Stimulated activated CD8-positive, alpha-beta memory T cell treated with anti-CD3 and anti-CD28 coated beads, Interleukin-4, amount 100 ng/mL, for 4 hours (primary cell): ENCODE measurements around the gene GRM1.
"Not testable (repeated sequence)": the region's sequence is repeated elsewhere in the genome, so short reads cannot be mapped to it uniquely, and the experiment has no call there.

ENCODE experiments used
- DNase-seq, 2 donors: peaks; one replicate each; pipeline ENCODE4 v3.0.0-alpha.2; 2020; ENCODE audit warnings: low read depth in 2 of 2, low spot score in 1 of 2

Gene GRM1

GRCh38 chr6:146267946-146268345 is 239.1 kb downstream of the GRM1 start:
- DNase-seq: no peak

- DNase-seq: no peak
Observed at GRCh38 chr6:146269482-146269881, 240.6 kb downstream of the GRM1 start.

DNA sequence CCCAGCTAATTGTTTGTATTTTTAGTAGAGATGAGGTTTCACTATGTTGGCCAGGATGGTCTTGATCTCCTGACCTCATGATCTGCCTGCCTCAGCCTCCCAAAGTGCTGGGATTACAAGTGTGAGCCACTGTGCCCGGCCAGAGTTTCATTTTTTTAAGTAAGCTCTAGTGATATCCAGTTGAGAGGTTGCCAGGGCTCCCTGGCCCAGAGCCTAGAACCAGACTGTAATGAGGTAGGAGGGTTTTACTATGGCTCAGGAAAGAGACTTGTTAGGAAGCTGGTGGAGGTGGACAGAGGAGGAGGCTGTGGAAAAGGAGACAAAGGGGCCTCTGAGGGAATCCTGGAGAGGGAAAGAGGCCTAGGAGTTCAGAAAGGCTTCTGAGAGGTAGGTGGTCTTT is 242.3 kb downstream of the GRM1 start:
- not testable (repeated sequence) for DNase-seq

DNA sequence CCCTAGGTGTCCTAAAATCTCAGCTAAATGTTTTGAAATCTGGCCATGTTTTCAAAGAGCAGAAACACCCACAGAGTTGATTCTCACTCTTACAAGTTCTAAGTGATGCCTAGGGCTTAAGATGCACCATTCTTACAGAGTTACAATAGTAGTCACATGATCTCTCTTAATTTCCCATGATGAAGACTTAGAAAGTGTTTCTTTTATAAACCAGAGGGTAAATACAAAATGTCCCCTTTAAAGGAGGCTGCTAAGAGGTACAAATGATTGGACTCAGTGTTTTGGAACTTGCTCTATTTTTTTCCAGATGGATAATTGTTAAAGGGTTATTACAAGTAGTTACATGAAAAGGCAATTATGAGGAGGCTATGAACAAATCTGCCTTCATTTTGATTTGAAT is 244.6 kb downstream of the GRM1 start:
- no peak for DNase-seq

- DNase-seq: no peak
Observed at GRCh38 chr6:146277142-146277541, 248.3 kb downstream of the GRM1 start.

- no peak for DNase-seq
Observed at GRCh38 chr6:146281651-146282362, 252.9 kb downstream of the GRM1 start.

- DNase-seq: no peak
Observed at GRCh38 chr6:146282837-146283236, 254.0 kb downstream of the GRM1 start.

DNA sequence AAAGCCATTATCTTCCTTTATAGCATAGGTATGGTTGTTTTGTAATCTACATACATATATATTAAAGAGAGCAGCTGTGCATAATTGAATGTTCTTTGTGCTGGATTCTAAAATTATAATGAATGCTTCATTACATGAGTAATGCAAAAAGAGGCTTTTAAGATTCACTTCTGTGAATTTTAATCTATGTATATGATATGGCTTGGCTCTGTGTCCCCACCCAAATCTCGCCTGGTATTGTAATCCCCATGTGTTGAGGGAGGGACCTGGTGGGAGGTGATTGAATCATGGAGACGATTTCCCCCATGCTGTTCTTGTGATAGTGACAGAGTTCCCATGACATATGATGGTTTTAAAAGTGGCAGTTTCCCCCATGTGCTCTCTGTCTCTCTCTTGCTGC is 255.4 kb downstream of the GRM1 start:
- DNase-seq: no peak

- DNase-seq: no peak
Observed at GRCh38 chr6:146286961-146287360, 258.1 kb downstream of the GRM1 start.

DNA sequence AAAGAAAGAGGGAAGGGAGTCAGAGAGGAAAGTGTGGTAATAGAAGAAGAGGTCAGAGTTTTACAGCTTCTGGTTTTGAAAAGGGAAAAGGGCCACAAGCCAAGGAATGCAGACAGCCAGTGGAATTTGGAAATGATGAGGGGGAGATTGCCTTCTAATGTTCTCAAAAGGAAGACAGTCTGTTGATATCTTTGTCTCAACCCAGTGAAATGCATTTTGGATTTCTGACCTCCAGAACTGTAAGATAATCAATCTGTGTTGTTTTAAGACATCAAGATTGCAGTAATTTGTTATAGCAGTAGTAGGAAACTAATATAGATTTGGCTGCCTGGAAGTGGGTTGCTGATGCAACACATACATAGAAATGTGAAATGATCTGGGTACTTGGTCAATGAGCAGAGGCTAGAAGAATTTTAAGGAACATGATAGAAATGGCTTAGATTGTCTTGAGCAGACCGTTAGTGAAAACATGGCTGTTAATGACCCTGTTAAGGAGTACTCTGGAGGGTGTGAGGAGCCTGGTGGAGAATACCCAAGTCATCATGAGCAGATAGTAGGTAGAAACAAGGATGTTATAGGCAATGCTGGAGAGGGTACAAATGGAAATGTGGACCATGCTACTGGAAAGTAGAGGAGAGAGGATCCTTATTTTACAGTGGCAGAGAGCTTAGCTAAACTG is 259.0 kb downstream of the GRM1 start:
- DNase-seq: no peak

DNA sequence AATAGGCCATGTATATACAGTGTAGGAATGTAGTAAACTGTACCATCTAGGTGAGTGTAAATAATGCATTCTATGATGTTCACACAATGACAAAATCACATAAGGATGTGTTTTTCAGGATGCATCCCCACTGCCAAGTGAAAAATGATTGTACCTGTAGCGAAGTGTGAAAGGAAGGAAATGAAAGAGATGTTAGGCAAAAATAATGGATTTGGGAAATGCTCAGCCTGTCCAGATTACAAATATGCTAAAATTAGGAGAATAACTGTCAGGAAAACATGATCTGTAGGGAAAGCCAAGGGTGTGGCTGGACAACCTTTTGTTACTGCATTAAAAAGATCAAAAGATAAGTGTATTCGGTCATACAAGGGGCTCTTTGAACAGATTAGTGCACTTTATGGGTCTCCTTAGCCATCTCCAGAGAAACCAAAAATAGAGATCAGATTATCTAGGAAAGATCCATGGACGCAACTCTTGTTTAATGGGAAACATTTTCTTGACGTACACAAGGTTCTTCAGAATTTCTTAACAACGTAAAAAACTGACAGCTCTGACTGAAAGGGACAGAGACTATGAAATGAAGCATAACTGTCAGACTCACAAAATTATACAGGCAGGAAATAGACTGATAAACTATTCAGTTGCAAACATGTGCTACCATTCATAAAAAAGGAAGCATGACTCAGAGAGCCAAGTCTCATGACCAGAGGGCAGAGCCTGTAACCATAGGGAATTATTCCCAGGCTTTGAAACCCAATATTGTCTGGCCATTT is 261.1 kb downstream of the GRM1 start:
- no peak for DNase-seq

GRCh38 chr6:146290589-146290901 is 261.7 kb downstream of the GRM1 start:
- DNase-seq: no peak

DNA sequence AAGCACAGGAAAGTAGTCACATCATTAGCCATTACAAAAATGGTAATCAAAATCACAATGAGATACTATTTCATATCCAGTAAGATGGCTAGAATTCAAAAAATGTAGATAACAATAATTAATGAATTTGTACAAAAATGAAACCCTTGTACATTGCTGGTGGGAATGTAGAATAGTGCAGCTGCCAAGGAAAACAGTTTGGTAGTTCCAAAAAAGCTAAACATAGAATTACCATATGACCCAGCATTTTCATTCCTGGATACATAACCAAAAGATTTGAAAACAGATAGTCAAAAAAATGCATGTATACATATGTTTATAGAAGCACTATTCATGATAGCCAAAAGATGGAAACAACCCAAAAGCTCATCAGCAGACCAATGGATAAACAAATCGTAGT is 263.6 kb downstream of the GRM1 start:
- no peak for DNase-seq

GRCh38 chr6:146295695-146296094 is 266.8 kb downstream of the GRM1 start:
- DNase-seq: no peak

DNA sequence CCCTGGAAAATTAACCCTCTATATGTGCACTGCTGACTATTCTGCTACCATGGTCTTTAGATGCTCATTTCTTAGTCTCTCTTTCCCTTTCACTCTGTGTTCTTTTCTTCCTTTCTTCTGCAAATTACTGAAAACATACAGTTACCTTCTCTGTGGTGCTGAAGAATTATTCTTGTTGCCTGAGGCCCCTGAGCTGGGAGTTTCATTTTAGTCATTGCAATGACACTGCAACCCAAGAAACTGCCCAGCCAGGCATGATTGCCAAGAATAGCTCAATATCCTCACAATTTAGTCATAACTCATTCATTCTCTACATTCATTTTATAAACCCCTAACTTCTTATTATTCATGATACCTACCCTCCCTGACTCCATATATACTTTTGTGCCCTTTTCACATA is 269.0 kb downstream of the GRM1 start:
- DNase-seq: no peak

DNA sequence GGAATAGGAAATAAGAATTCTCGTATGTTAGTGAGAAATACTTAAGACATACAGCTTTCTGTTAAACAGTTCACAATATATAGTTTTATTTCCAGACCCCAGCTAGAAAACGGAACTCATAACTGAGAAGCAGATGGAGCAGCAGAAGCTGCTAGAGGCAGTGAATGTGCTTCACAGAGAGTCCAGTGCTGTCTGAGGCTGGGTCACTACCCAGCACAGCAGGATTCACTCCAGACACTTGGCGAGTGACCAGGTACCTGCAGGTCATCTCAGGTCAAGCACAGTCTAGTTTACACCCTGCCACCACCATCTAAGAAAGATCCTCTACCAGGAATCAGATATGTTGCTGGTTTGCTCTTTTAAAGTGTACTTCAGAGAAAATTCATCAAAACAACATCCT is 271.7 kb downstream of the GRM1 start:
- no peak for DNase-seq

GRCh38 chr6:146301764-146302163 is 272.9 kb downstream of the GRM1 start:
- no peak for DNase-seq

DNA sequence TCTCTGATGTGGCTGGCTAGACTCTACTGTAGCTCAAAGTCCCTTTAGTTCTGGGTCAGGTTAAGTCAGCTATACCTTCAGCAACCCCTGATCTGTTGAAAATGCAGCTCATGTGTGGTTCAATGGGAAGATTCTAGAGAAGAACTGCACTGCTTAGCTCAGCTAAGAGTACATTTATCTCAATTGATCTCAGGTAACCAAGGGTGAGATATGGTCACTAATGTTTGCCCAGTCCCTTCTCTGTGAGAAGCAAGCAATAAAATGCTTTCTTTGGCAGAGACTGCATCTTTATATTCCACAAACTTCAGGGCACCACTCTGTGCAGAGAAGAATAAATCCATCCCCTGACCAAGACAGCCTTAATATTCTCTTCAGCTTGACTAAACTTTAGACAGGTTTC is 274.1 kb downstream of the GRM1 start:
- DNase-seq: no peak

DNA sequence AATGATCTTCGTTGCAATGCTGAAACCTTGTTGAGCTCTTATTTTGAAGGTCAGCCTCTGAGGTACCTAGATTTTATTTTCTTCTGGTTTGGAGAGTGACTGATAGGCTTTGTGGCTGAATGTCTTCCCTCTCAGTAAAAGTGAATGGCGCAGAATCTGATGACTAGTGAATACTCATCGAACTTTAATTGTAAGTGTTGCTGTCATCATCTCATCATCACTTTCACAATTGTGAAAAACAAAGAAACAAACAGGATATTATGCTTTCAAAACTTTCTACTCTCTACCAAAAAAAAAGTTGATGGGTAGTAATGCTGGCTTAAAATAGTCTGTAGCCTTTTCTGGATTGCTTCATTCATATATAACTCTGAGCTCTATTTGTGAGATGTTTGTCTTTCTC is 275.3 kb downstream of the GRM1 start:
- DNase-seq: no peak

GRCh38 chr6:146305092-146305491 is 276.2 kb downstream of the GRM1 start:
- no peak for DNase-seq

DNA sequence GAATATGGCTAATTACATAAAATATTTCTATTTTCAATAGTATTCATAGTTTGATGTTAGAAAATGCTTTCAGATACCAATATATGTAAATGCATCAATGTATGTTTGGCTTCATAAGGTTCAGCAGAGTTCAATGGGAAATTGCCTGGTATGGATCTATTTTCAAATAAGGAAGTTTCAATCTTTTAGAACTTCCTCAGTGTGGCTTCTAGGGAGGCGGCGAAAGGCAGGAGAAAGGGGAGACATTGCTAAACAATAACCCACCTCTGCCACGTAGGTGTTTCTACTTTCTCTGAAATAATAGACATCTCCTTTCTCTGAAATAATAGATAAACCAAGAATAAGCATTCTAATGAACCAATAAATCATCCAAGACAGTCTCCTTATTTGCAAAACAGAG is 277.1 kb downstream of the GRM1 start:
- no peak for DNase-seq

DNA sequence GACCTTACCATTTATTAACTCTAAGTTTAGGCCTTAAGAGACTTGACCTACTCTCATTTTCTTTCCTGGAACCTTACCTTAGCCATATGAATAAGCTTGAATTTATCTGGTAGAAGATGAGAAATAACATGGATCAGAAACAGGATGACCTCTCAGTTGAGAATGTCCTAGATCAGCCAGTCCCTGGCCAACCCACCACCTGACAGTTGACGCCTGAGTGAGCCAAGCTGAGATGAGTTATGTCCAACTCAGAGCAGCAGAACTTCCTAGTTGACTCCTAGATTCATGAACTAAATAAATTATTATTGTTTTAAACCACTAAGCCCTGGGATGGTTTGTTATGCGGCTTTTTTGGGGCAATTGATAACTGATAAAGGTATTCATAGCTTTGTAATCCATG is 281.8 kb downstream of the GRM1 start:
- DNase-seq: no peak
